Brain microvascular endothelial cell (primary cell): ENCODE measurements around the gene CCL15.

Source experiments
- DNase-seq: peaks from one replicate; pipeline ENCODE4 v3.0.0-alpha.2; 2020
- H3K27ac ChIP-seq: fragments of 250-450 bp; sonication (Bioruptor Pico); 2 replicates; pipeline ENCODE4 v1.5.1; 2020; ENCODE audit warnings: mild to moderate bottlenecking, moderate library complexity
- H3K27me3 ChIP-seq: fragments of 250-450 bp; sonication (Bioruptor Pico); replicated peaks from 2 replicates; pipeline ENCODE4 v1.5.1; 2020; ENCODE audit warnings: mild to moderate bottlenecking
- H3K36me3 ChIP-seq: fragments of 250-450 bp; sonication (Bioruptor Pico); replicated peaks from 2 replicates; pipeline ENCODE4 v1.5.1; 2020; ENCODE audit warnings: mild to moderate bottlenecking
- H3K4me3 ChIP-seq: 2 replicates; pipeline ENCODE4 v1.5.1; 2011; ENCODE audit warnings: low read depth, mild to moderate bottlenecking, control low read depth, low read length, moderate library complexity
- in situ Hi-C: cut with HindIII; loops from 2 replicates; pipeline ENCODE4 v1.10.0; 2017; ENCODE audit warnings: low sequenced_read_pairs, low pct_ligation_motif_present
- TF ChIP-seq, protein P1 (sequence below): IDR thresholded peaks from 2 replicates; pipeline ENCODE4 v1.5.1; 2011; ENCODE audit warnings: low read depth, mild to moderate bottlenecking, moderate library complexity, low read length, control low read depth, inconsistent platforms; ENCODE audit errors: missing control alignments

CCL15 gene

DNA sequence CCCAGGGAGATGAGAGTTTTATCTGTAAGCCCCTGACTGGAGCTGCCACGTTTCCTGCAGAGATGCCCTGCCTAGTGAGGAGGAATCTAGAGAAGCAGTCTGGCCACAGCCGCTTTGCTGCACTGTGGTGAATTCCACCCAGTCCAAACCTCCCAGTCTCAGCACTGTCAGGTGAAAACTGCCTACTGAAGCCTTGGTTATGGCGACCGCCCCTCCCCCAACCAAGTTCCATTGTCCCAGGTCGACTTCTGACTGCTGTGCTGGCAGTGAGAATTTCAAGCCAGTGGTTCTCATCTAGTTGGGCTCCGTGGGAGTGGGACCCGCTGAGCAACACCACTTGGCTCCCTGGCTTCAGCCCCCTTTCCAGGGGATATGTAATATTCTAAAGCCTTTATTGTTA, 47.6 kb downstream of the CCL15 start:
- no peak overlapping the region for H3K27ac ChIP-seq
- in situ Hi-C loops, result no loop called here
- no peaks in the 10 kb centered on the region for H3K36me3 ChIP-seq
- TF ChIP-seq, protein P1, sequence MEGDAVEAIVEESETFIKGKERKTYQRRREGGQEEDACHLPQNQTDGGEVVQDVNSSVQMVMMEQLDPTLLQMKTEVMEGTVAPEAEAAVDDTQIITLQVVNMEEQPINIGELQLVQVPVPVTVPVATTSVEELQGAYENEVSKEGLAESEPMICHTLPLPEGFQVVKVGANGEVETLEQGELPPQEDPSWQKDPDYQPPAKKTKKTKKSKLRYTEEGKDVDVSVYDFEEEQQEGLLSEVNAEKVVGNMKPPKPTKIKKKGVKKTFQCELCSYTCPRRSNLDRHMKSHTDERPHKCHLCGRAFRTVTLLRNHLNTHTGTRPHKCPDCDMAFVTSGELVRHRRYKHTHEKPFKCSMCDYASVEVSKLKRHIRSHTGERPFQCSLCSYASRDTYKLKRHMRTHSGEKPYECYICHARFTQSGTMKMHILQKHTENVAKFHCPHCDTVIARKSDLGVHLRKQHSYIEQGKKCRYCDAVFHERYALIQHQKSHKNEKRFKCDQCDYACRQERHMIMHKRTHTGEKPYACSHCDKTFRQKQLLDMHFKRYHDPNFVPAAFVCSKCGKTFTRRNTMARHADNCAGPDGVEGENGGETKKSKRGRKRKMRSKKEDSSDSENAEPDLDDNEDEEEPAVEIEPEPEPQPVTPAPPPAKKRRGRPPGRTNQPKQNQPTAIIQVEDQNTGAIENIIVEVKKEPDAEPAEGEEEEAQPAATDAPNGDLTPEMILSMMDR, result no peak
- H3K4me3 ChIP-seq, result no peak overlapping the region
- H3K27me3 ChIP-seq, result no peaks in the 10 kb centered on the region
- DNase-seq, result no peak

DNA sequence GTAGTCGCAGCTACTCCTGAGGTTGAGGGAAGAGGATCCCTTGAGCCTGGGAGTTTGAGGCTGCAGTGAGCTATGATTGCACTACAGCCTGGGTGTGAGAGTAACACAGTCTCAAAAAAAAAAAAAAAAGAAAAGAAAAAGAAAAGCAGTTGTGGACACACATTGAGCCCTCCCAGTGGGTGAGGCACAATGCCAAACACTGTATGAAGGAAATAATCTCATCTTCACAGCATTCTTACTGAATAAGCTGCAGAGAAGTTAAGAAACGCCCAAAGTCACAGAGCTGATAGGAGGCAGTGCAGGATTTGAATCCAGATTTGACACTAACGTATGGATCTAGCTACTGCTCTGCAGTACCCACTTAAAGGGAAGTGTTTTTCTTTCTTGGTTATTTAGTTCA, 52.0 kb downstream of the CCL15 start:
- H3K27ac ChIP-seq, result no peak overlapping the region
- in situ Hi-C loops, result no loop called here
- no peaks in the 10 kb centered on the region for H3K27me3 ChIP-seq
- TF ChIP-seq, protein P1, result no peak
- no peak overlapping the region for H3K4me3 ChIP-seq
- DNase-seq, result no peak
- H3K36me3 ChIP-seq, result no peaks in the 10 kb centered on the region

DNA sequence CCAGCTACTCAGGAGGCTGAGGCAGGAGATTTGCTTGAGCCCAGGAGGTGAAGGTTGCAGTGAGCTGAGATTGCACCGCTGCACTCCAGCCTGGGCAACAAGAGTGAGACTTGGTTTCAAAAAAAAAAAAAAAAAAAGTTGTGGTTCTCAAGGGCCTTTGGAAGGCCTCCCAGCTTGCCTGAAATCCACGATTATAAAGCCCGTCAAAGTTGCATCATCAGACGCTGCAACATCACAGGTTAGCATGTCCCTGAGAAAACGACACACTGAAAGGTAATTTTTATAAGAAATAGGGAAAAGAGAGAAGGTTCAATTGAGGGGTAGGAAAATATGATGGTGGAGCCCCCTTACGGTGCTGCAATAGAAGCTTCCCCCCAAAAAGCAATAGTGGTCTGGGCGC, 53.3 kb downstream of the CCL15 start:
- TF ChIP-seq, protein P1, result no peak
- in situ Hi-C loops, result no loop called here
- no peak overlapping the region for H3K4me3 ChIP-seq
- DNase-seq, result no peak
- H3K27ac ChIP-seq, result no peak overlapping the region
- H3K27me3 ChIP-seq, result no peaks in the 10 kb centered on the region
- no peaks in the 10 kb centered on the region for H3K36me3 ChIP-seq
